IgD-negative memory B cell (primary cell): Measurements from ENCODE around the gene SYF2. TPM values are rescaled to one million over a fixed set of nuclear protein-coding genes. Genes with fewer than 3 reads are reported as not detected.
A peak's percentile ranks its signal among the peaks of the same experiment; 100 is the strongest.

Source experiments
- H3K27ac Mint-ChIP-seq, 3 donors: one replicate each; pipeline ENCODE4 v1.8.0; 2020 to 2022; ENCODE audit warnings: mild to moderate bottlenecking in 3 of 3, mixed read lengths in 3 of 3, moderate library complexity in 1 of 3
- H3K27me3 Mint-ChIP-seq: one replicate; pipeline ENCODE4 v1.8.0; 2021; ENCODE audit warnings: mixed read lengths
- H3K36me3 Mint-ChIP-seq: one replicate; pipeline ENCODE4 v1.8.0; 2020; ENCODE audit warnings: mild to moderate bottlenecking, mixed read lengths
- H3K4me1 Mint-ChIP-seq, 3 donors: one replicate each; pipeline ENCODE4 v1.8.0; 2020 to 2022; ENCODE audit warnings: mixed read lengths in 3 of 3, mild to moderate bottlenecking in 1 of 3
- H3K4me3 Mint-ChIP-seq, 4 donors: one replicate each; pipeline ENCODE4 v1.8.0; 2020 to 2022; ENCODE audit warnings: mild to moderate bottlenecking in 4 of 4, mixed read lengths in 4 of 4, moderate library complexity in 3 of 4
- H3K9me3 Mint-ChIP-seq, 3 donors: one replicate each; pipeline ENCODE4 v1.8.0; 2020 to 2021; ENCODE audit warnings: mixed read lengths in 3 of 3, mild to moderate bottlenecking in 1 of 3
- polyA plus RNA-seq: library from polyadenylated mRNA; unstranded; fragments of 300-500 nt; fragmentation: Illumina TruSeq; gene quantifications from one replicate; pipeline ENCODE4 v1.2.3, GENCODE V29; 2021

SYF2 gene
- polyA plus RNA-seq, 1 donor from 2014 or later = 91.2 TPM

GRCh38 chr1:25205786-25206185 lies 26.5 kb downstream of the SYF2 start:
- Mint-ChIP-seq H3K9me3 (no peaks in the 10 kb centered on the region), H3K27me3 (peaks cover 5% of the 10 kb centered on the region), H3K27ac (no peak overlapping the region), H3K4me1 (peaks cover 0 to 1% (median 0%) of the 10 kb centered on the region in 3 donors), H3K36me3 (peaks cover 2% of the 10 kb centered on the region), H3K4me3 (no peak overlapping the region)

GRCh38 chr1:25204797-25205480 lies 27.4 kb downstream of the SYF2 start:
- H3K4me1 Mint-ChIP-seq = peaks cover 0 to 1% (median 0%) of the 10 kb centered on the region in 3 donors
- peaks cover 5% of the 10 kb centered on the region for H3K27me3 Mint-ChIP-seq
- no peak overlapping the region for H3K27ac Mint-ChIP-seq
- H3K36me3 Mint-ChIP-seq = peaks cover 2% of the 10 kb centered on the region
- H3K9me3 Mint-ChIP-seq = no peaks in the 10 kb centered on the region
- no peak overlapping the region for H3K4me3 Mint-ChIP-seq

GRCh38 chr1:25201006-25201405 lies 31.3 kb downstream of the SYF2 start:
- Mint-ChIP-seq H3K4me3 (no peak overlapping the region), H3K27me3 (peaks cover 6% of the 10 kb centered on the region), H3K36me3 (no peaks in the 10 kb centered on the region), H3K4me1 (peaks cover 5 to 9% (median 8%) of the 10 kb centered on the region in 3 donors), H3K27ac (no peak overlapping the region), H3K9me3 (no peaks in the 10 kb centered on the region)

GRCh38 chr1:25199819-25200620 lies 32.3 kb downstream of the SYF2 start:
- Mint-ChIP-seq H3K4me1 (peaks cover 5 to 9% (median 8%) of the 10 kb centered on the region in 3 donors), H3K4me3 (peak overlapping the region in 1 of 4 donors; percentile 30), H3K27ac (no peak overlapping the region), H3K36me3 (no peaks in the 10 kb centered on the region), H3K9me3 (no peaks in the 10 kb centered on the region), H3K27me3 (peaks cover 3% of the 10 kb centered on the region)

GRCh38 chr1:25198663-25199252 lies 33.5 kb downstream of the SYF2 start:
- peaks cover 1% of the 10 kb centered on the region for H3K27me3 Mint-ChIP-seq
- H3K36me3 Mint-ChIP-seq = no peaks in the 10 kb centered on the region
- peak overlapping the region in 1 of 4 donors; percentile 72 for H3K4me3 Mint-ChIP-seq
- H3K9me3 Mint-ChIP-seq = no peaks in the 10 kb centered on the region
- H3K27ac Mint-ChIP-seq = peak overlapping the region in 1 of 3 donors; percentile 13
- peaks cover 5 to 8% (median 8%) of the 10 kb centered on the region in 3 donors for H3K4me1 Mint-ChIP-seq

- peaks cover 5 to 8% (median 8%) of the 10 kb centered on the region in 3 donors for H3K4me1 Mint-ChIP-seq
- H3K9me3 Mint-ChIP-seq = no peaks in the 10 kb centered on the region
- H3K36me3 Mint-ChIP-seq = no peaks in the 10 kb centered on the region
- H3K4me3 Mint-ChIP-seq = peak overlapping the region in 1 of 4 donors; percentile 72
- H3K27me3 Mint-ChIP-seq = peaks cover 3% of the 10 kb centered on the region
- peak overlapping the region in 1 of 3 donors; percentile 76 for H3K27ac Mint-ChIP-seq
Observed at GRCh38 chr1:25197982-25198662, 34.2 kb downstream of the SYF2 start.

GRCh38 chr1:25197235-25197975 lies 34.9 kb downstream of the SYF2 start:
- no peaks in the 10 kb centered on the region for H3K9me3 Mint-ChIP-seq
- H3K27ac Mint-ChIP-seq = peak overlapping the region in 1 of 3 donors; percentile 76
- H3K4me3 Mint-ChIP-seq = no peak overlapping the region
- H3K4me1 Mint-ChIP-seq = peaks cover 5 to 8% (median 8%) of the 10 kb centered on the region in 3 donors
- H3K36me3 Mint-ChIP-seq = no peaks in the 10 kb centered on the region
- peaks cover 3% of the 10 kb centered on the region for H3K27me3 Mint-ChIP-seq

- H3K36me3 Mint-ChIP-seq = no peaks in the 10 kb centered on the region
- no peaks in the 10 kb centered on the region for H3K9me3 Mint-ChIP-seq
- peaks cover 3% of the 10 kb centered on the region for H3K27me3 Mint-ChIP-seq
- H3K4me3 Mint-ChIP-seq = no peak overlapping the region
- H3K27ac Mint-ChIP-seq = no peak overlapping the region
- peaks cover 5 to 8% (median 8%) of the 10 kb centered on the region in 3 donors for H3K4me1 Mint-ChIP-seq
Observed at GRCh38 chr1:25196830-25197229, 35.5 kb downstream of the SYF2 start.

GRCh38 chr1:25195835-25196234 lies 36.5 kb downstream of the SYF2 start:
- Mint-ChIP-seq H3K36me3 (no peaks in the 10 kb centered on the region), H3K9me3 (no peaks in the 10 kb centered on the region), H3K27ac (no peak overlapping the region), H3K27me3 (peaks cover 3% of the 10 kb centered on the region), H3K4me3 (no peak overlapping the region), H3K4me1 (peaks cover 5 to 8% (median 8%) of the 10 kb centered on the region in 3 donors)

GRCh38 chr1:25194572-25195020 lies 37.7 kb downstream of the SYF2 start:
- peaks cover 1% of the 10 kb centered on the region for H3K27me3 Mint-ChIP-seq
- no peaks in the 10 kb centered on the region for H3K9me3 Mint-ChIP-seq
- H3K4me1 Mint-ChIP-seq = peaks cover 5 to 8% (median 8%) of the 10 kb centered on the region in 3 donors
- H3K36me3 Mint-ChIP-seq = no peaks in the 10 kb centered on the region
- no peak overlapping the region for H3K4me3 Mint-ChIP-seq
- H3K27ac Mint-ChIP-seq = no peak overlapping the region

GRCh38 chr1:25194054-25194453 lies 38.2 kb downstream of the SYF2 start:
- no peak overlapping the region for H3K27ac Mint-ChIP-seq
- peaks cover 1% of the 10 kb centered on the region for H3K27me3 Mint-ChIP-seq
- peak overlapping the region in 1 of 4 donors; percentile 6 for H3K4me3 Mint-ChIP-seq
- H3K4me1 Mint-ChIP-seq = peaks cover 5 to 8% (median 8%) of the 10 kb centered on the region in 3 donors
- H3K36me3 Mint-ChIP-seq = no peaks in the 10 kb centered on the region
- H3K9me3 Mint-ChIP-seq = no peaks in the 10 kb centered on the region

- Mint-ChIP-seq H3K27ac (no peak overlapping the region), H3K9me3 (no peaks in the 10 kb centered on the region), H3K4me3 (no peak overlapping the region), H3K36me3 (no peaks in the 10 kb centered on the region), H3K27me3 (peaks cover 1% of the 10 kb centered on the region), H3K4me1 (peaks cover 1 to 3% (median 3%) of the 10 kb centered on the region in 3 donors)
Observed at GRCh38 chr1:25193229-25193628, 39.1 kb downstream of the SYF2 start.

- Mint-ChIP-seq H3K4me1 (no peaks in the 10 kb centered on the region), H3K27ac (no peak overlapping the region), H3K9me3 (no peaks in the 10 kb centered on the region), H3K4me3 (no peak overlapping the region), H3K27me3 (peaks cover 1% of the 10 kb centered on the region), H3K36me3 (no peaks in the 10 kb centered on the region)
Observed at GRCh38 chr1:25192154-25192553, 40.1 kb downstream of the SYF2 start.

GRCh38 chr1:25190260-25190659 lies 42.0 kb downstream of the SYF2 start:
- H3K27me3 Mint-ChIP-seq = peaks cover 1% of the 10 kb centered on the region
- H3K9me3 Mint-ChIP-seq = no peaks in the 10 kb centered on the region
- no peak overlapping the region for H3K27ac Mint-ChIP-seq
- H3K4me1 Mint-ChIP-seq = no peaks in the 10 kb centered on the region
- no peaks in the 10 kb centered on the region for H3K36me3 Mint-ChIP-seq
- no peak overlapping the region for H3K4me3 Mint-ChIP-seq
